H9 (cell line): Measurements from ENCODE around the gene AASS. TPM values are rescaled to one million over a fixed set of nuclear protein-coding genes. Genes with fewer than 3 reads are reported as not detected.

Experiments
- DNase-seq: peaks from one replicate; pipeline ENCODE4 v3.0.0-alpha.2; 2017
- H2AFZ ChIP-seq: one replicate; pipeline ENCODE4 v1.6.1; 2013; ENCODE audit warnings: mild to moderate bottlenecking, low read length, control low read depth, moderate library complexity
- H2AK5ac ChIP-seq: 2 replicates; pipeline ENCODE4 v1.6.1; 2013; ENCODE audit warnings: low read length, control low read depth, mixed read lengths; ENCODE audit not compliant: insufficient read length
- H2BK120ac ChIP-seq: one replicate; pipeline ENCODE4 v1.6.1; 2013; ENCODE audit warnings: low read depth, mild to moderate bottlenecking, low read length, control low read depth, inconsistent platforms; ENCODE audit not compliant: poor library complexity, severe bottlenecking
- H2BK12ac ChIP-seq: 2 replicates; pipeline ENCODE4 v1.6.1; 2013; ENCODE audit warnings: low read length, control low read depth, mixed read lengths, low read depth; ENCODE audit not compliant: insufficient read length
- H2BK15ac ChIP-seq: 2 replicates; pipeline ENCODE4 v1.6.1; 2013; ENCODE audit warnings: low read depth, low read length, control low read depth
- H2BK20ac ChIP-seq: one replicate; pipeline ENCODE4 v1.6.1; 2013; ENCODE audit warnings: low read depth, mild to moderate bottlenecking, low read length, control low read depth, inconsistent platforms; ENCODE audit not compliant: poor library complexity, severe bottlenecking
- H2BK5ac ChIP-seq: 2 replicates; pipeline ENCODE4 v1.6.1; 2013; ENCODE audit warnings: low read length, control low read depth, mixed read lengths; ENCODE audit not compliant: insufficient read length
- H3K14ac ChIP-seq: 2 replicates; pipeline ENCODE4 v1.6.1; 2013; ENCODE audit warnings: low read length, control low read depth; ENCODE audit not compliant: insufficient read depth
- H3K18ac ChIP-seq: 2 replicates; pipeline ENCODE4 v1.6.1; 2013; ENCODE audit warnings: low read depth, mild to moderate bottlenecking, mixed read lengths, low read length, control low read depth; ENCODE audit not compliant: insufficient read length
- H3K23ac ChIP-seq: 2 replicates; pipeline ENCODE4 v1.6.1; 2013; ENCODE audit warnings: low read length, control low read depth, mixed read lengths, low read depth; ENCODE audit not compliant: insufficient read length
- H3K23me2 ChIP-seq: 2 replicates; pipeline ENCODE4 v1.6.1; 2013; ENCODE audit warnings: low read depth, mild to moderate bottlenecking, mixed read lengths, low read length, control low read depth; ENCODE audit not compliant: insufficient read length, poor library complexity, severe bottlenecking
- H3K27ac ChIP-seq: 2 replicates; pipeline ENCODE4 v1.5.1; 2013; ENCODE audit warnings: low read length, control low read depth, mixed read lengths, low read depth; ENCODE audit not compliant: insufficient read length
- H3K27me3 ChIP-seq: 2 replicates; pipeline ENCODE4 v1.6.1; 2013; ENCODE audit warnings: low read length, control low read depth, inconsistent platforms; ENCODE audit not compliant: insufficient read depth
- H3K4ac ChIP-seq: 2 replicates; pipeline ENCODE4 v1.6.1; 2013; ENCODE audit warnings: low read depth, mild to moderate bottlenecking, control low read depth, inconsistent platforms, low read length, moderate library complexity
- H3K4me1 ChIP-seq: 2 replicates; pipeline ENCODE4 v1.6.1; 2013; ENCODE audit warnings: low read length, control low read depth, inconsistent platforms; ENCODE audit not compliant: insufficient read depth
- H3K4me2 ChIP-seq: 2 replicates; pipeline ENCODE4 v1.6.1; 2013; ENCODE audit warnings: low read length, control low read depth, mixed read lengths; ENCODE audit not compliant: insufficient read length, insufficient read depth
- H3K56ac ChIP-seq: 2 replicates; pipeline ENCODE4 v1.6.1; 2013; ENCODE audit warnings: low read depth, mild to moderate bottlenecking, mixed read lengths, low read length, control low read depth; ENCODE audit not compliant: insufficient read length
- H3K79me1 ChIP-seq: 2 replicates; pipeline ENCODE4 v1.6.1; 2013; ENCODE audit warnings: low read depth, mild to moderate bottlenecking, moderate library complexity, low read length, control low read depth, inconsistent platforms; ENCODE audit not compliant: insufficient read depth, poor library complexity, severe bottlenecking
- H3K79me2 ChIP-seq: 2 replicates; pipeline ENCODE4 v1.6.1; 2013; ENCODE audit warnings: low read length, control low read depth, inconsistent platforms; ENCODE audit not compliant: insufficient read depth
- H3K9ac ChIP-seq: 2 replicates; pipeline ENCODE4 v1.6.1; 2013; ENCODE audit warnings: low read length, control low read depth, mixed read lengths; ENCODE audit not compliant: insufficient read length; ENCODE audit errors: extremely low read depth
- H3K9me3 ChIP-seq: one replicate; pipeline ENCODE4 v1.6.1; 2013; ENCODE audit warnings: low read depth, low read length, inconsistent platforms; ENCODE audit not compliant: control insufficient read depth
- H3T11ph ChIP-seq: one replicate; pipeline ENCODE4 v1.6.1; 2013; ENCODE audit warnings: mild to moderate bottlenecking, low read length, control low read depth, inconsistent platforms
- H4K20me1 ChIP-seq: one replicate; pipeline ENCODE4 v1.6.1; 2013; ENCODE audit not compliant: control insufficient read depth, insufficient read length, insufficient read depth
- H4K5ac ChIP-seq: 2 replicates; pipeline ENCODE4 v1.6.1; 2013; ENCODE audit warnings: low read depth, mild to moderate bottlenecking, mixed read lengths, low read length, control low read depth; ENCODE audit not compliant: insufficient read length
- H4K8ac ChIP-seq: replicated peaks from 2 replicates; pipeline ENCODE4 v1.6.1; 2013; ENCODE audit warnings: low read length, control low read depth, mixed read lengths, low read depth; ENCODE audit not compliant: insufficient read length
- H4K91ac ChIP-seq: 2 replicates; pipeline ENCODE4 v1.6.1; 2013; ENCODE audit warnings: low read depth, mild to moderate bottlenecking, moderate library complexity, mixed read lengths, low read length, control low read depth; ENCODE audit not compliant: insufficient read length
- H3K27ac Mint-ChIP-seq, 3 experiments: 2 replicates in 2 of 3; 3 replicates in 1 of 3; pipeline ENCODE4 v1.8.0; 2020 to 2021; ENCODE audit warnings: mixed read lengths in 3 of 3, mild to moderate bottlenecking in 1 of 3, moderate library complexity in 1 of 3
- H3K27me3 Mint-ChIP-seq: 2 replicates; pipeline ENCODE4 v1.8.0; 2021; ENCODE audit warnings: low read depth, mild to moderate bottlenecking, moderate library complexity, mixed read lengths
- H3K36me3 Mint-ChIP-seq, 3 experiments: 2 replicates in 2 of 3; 3 replicates in 1 of 3; pipeline ENCODE4 v1.8.0; 2020 to 2021; ENCODE audit warnings: low read depth in 3 of 3, mixed read lengths in 3 of 3; ENCODE audit not compliant: insufficient read depth in 1 of 3
- H3K4me1 Mint-ChIP-seq, 2 experiments: 2 replicates each; pipeline ENCODE4 v1.8.0; 2020; ENCODE audit warnings: mixed read lengths in 2 of 2
- H3K4me3 Mint-ChIP-seq, 2 experiments: 2 replicates in 1 of 2; 3 replicates in 1 of 2; pipeline ENCODE4 v1.8.0; 2020 to 2021; ENCODE audit warnings: mild to moderate bottlenecking in 2 of 2, mixed read lengths in 2 of 2, moderate library complexity in 1 of 2
- H3K9me3 Mint-ChIP-seq, 2 experiments: 2 replicates in 1 of 2; 3 replicates in 1 of 2; pipeline ENCODE4 v1.8.0; 2020; ENCODE audit warnings: mild to moderate bottlenecking in 2 of 2, mixed read lengths in 2 of 2, moderate library complexity in 1 of 2
- CTCF ChIP-seq: fragments of 200-600 bp; sonication (generic); conservative IDR thresholded peaks from 3 replicates; pipeline ENCODE4 v1.8.0; 2021; ENCODE audit warnings: antibody characterized with exemption, mild to moderate bottlenecking
- WGBS: extraction: QIAGEN DNeasy Blood & Tissue Kit; methylation state at CpG from one replicate; pipeline ENCODE4 v1.1.7; 2013; ENCODE audit warnings: missing lambda C conversion rate, low lambda C conversion rate, mixed read lengths; ENCODE audit not compliant: insufficient read length; ENCODE audit errors: extremely low coverage; 5-methylcytosine and 5-hydroxymethylcytosine counted together
- total RNA-seq: library from RNA; stranded (reverse); gene quantifications from 2 replicates; pipeline ENCODE4 v1.2.1, GENCODE V29; 2021

Gene AASS
- total RNA-seq, 1 experiment from 2014 or later, result 398 TPM

- no peak overlapping the region for H2AFZ ChIP-seq
- H3K4me1 Mint-ChIP-seq, result peaks cover 11 to 18% of the 10 kb centered on the region in 2 experiments
- H3K36me3 Mint-ChIP-seq, result peaks cover 34 to 62% (median 60%) of the 10 kb centered on the region in 3 experiments
Observed at GRCh38 chr7:122054393-122054792, 89.7 kb downstream of the AASS start.

More at GRCh38 chr7:122054393-122054792, 89.7 kb downstream of the AASS start:
- H3K27ac Mint-ChIP-seq, result no peak overlapping the region
- Histone ChIP-seq H3K9me3 (no peaks in the 10 kb centered on the region), H3K4me2 (no peak overlapping the region), H3K23me2 (no peaks in the 10 kb centered on the region), H2BK20ac (no peak overlapping the region), H4K20me1 (no peaks in the 10 kb centered on the region), H4K8ac (no peak overlapping the region), H3K14ac (no peak overlapping the region), H4K5ac (no peak overlapping the region), H2BK15ac (no peak overlapping the region), H2BK12ac (no peak overlapping the region), H3K79me2 (no peaks in the 10 kb centered on the region), H3T11ph (no peak overlapping the region), H4K91ac (no peak overlapping the region), H2AK5ac (no peak overlapping the region), H3K18ac (no peak overlapping the region), H2BK120ac (no peak overlapping the region), H3K9ac (no peak overlapping the region), H3K4me1 (no peaks in the 10 kb centered on the region), H3K4ac (no peak overlapping the region), H3K56ac (no peak overlapping the region), H3K79me1 (no peaks in the 10 kb centered on the region), H3K27ac (no peak overlapping the region), H3K23ac (no peak overlapping the region), H3K27me3 (no peaks in the 10 kb centered on the region), H2BK5ac (no peak overlapping the region)
- TF ChIP-seq CTCF, result no peak
- H3K9me3 Mint-ChIP-seq, result no peaks in the 10 kb centered on the region
- no CpG with 5 or more reads among the region's 1 CpG for WGBS
- no peaks in the 10 kb centered on the region for H3K27me3 Mint-ChIP-seq
- no peak overlapping the region for H3K4me3 Mint-ChIP-seq
- DNase-seq, result no peak
